Liver (tissue), 3 donors: ENCODE results near the gene CTRB1.

Experiments used
- SP1 ChIP-seq: IDR thresholded peaks from 2 replicates; pipeline ENCODE4 v1.6.1; 2018; ENCODE audit warnings: antibody characterized with exemption, mild to moderate bottlenecking
- TF ChIP-seq, protein P1 (sequence below): fragments of 150-350 bp; IDR thresholded peaks from 2 replicates; pipeline ENCODE4 v1.5.1; 2017; ENCODE audit warnings: improper control_type of control experiment, low read depth, low read length; ENCODE audit not compliant: missing input control
- donor health status: healthy.
- donor health status: healthy.

DNA sequence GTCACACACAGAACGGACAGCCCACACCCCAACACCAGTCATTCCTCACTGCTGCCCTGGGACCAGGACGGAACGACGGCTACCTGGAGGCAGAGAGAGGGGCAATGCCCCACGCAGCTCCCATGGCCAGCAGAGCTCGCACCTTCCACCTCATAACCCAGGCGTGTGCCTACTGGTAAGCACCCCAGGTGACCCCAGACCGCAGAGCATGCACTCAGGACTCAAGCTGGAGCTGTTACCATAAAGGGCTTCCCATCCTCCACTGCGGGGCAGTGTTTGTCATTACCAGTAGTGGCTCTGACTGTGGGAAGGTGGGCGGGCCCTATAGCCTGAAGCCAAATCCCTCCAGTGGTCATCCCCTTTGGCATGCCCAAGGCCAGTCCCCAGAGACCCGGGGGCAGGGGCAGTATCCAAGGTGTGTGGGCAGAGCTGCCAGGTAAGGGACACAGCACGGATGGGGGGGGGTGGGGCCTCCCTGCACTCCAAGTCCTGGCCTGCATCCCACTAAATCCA, 37.3 kb downstream of the CTRB1 start:
- TF ChIP-seq, protein P1, sequence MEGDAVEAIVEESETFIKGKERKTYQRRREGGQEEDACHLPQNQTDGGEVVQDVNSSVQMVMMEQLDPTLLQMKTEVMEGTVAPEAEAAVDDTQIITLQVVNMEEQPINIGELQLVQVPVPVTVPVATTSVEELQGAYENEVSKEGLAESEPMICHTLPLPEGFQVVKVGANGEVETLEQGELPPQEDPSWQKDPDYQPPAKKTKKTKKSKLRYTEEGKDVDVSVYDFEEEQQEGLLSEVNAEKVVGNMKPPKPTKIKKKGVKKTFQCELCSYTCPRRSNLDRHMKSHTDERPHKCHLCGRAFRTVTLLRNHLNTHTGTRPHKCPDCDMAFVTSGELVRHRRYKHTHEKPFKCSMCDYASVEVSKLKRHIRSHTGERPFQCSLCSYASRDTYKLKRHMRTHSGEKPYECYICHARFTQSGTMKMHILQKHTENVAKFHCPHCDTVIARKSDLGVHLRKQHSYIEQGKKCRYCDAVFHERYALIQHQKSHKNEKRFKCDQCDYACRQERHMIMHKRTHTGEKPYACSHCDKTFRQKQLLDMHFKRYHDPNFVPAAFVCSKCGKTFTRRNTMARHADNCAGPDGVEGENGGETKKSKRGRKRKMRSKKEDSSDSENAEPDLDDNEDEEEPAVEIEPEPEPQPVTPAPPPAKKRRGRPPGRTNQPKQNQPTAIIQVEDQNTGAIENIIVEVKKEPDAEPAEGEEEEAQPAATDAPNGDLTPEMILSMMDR, result no peak
- TF ChIP-seq SP1, result no peak
